Loucy (cell line): ENCODE data around the gene PPFIBP2.

Source experiments
- CTCF ChIP-seq: fragments of 200-600 bp; sonication (generic); conservative IDR thresholded peaks from 2 replicates; pipeline ENCODE4 v1.5.1; 2014; ENCODE audit warnings: mild to moderate bottlenecking, antibody characterized with exemption, low read length
- EZH2phosphoT487 ChIP-seq: fragments of 200-600 bp; IDR thresholded peaks from 2 replicates; pipeline ENCODE4 v1.6.1; 2018; ENCODE audit warnings: antibody characterized with exemption, mild to moderate bottlenecking, moderate library complexity, borderline replicate concordance

- TF ChIP-seq CTCF (no peak), EZH2phosphoT487 (no peak)
These were observed 164.0 kb downstream of the PPFIBP2 start for GRCh38 chr11:7677796-7678201.
